Stimulated activated CD8-positive, alpha-beta memory T cell treated with anti-CD3 and anti-CD28 coated beads, Interleukin-4, amount 100 ng/mL, for 24 hours (primary cell): ENCODE results near the gene RALGDS.
"Not testable (repeated sequence)": the region's sequence is repeated elsewhere in the genome, so short reads cannot be mapped to it uniquely, and the experiment has no call there.

ENCODE experiments used
- DNase-seq: peaks from one replicate; pipeline ENCODE4 v3.0.0-alpha.2; 2020; ENCODE audit warnings: low read depth

The RALGDS gene

DNA sequence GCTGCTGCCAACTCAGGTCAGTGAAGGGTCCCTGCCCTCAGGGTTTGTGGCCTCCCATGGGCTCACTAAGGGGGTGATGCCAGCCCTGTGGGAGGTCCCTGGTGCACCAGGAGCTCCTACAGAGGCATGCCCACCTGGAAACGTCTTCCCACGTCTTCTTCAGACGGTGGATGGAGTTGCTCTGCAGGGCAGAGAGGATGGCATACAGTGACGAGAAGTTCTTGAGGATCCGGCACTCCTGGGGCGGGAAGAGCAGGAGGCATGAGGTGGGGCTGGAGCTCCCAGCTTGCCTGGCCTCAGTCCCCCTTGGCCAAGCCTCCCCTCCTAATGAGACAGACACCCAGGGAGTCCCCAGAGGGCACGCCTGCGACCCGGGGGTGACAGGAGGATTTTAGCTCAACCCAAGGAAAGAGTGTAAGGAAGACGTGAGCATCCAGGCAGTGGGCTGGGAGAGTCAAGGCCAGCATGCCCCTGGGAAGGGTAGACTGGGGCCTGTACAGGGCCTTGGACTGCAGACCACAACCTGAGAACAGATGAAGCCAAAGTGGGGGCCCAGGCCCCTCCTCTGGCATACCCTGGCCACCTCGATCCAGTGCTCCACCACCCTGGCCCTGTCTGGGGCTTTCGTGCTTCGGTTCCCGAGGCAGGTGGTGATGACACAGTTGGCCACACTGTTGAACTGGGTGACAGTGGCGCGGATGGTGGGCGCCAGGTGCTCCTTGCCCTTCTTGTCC is 14.4 kb downstream of the RALGDS start:
- DNase-seq, result no peak

DNA sequence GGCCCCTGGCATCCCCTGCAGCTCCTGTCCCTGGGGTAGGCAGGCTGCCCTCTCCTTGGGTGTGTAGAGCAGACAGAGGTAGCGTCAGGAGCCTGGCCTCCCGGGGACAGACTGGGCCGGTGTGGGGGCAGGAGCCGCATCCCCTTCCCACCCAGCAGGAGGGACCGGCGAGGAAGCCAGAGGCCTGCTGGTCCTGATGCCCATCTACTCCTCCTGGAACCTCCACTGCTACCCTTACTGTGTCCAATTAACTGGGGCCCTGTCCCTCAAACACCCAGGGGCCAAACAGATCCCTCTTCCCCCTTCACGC is 15.6 kb downstream of the RALGDS start:
- no peak for DNase-seq

DNA sequence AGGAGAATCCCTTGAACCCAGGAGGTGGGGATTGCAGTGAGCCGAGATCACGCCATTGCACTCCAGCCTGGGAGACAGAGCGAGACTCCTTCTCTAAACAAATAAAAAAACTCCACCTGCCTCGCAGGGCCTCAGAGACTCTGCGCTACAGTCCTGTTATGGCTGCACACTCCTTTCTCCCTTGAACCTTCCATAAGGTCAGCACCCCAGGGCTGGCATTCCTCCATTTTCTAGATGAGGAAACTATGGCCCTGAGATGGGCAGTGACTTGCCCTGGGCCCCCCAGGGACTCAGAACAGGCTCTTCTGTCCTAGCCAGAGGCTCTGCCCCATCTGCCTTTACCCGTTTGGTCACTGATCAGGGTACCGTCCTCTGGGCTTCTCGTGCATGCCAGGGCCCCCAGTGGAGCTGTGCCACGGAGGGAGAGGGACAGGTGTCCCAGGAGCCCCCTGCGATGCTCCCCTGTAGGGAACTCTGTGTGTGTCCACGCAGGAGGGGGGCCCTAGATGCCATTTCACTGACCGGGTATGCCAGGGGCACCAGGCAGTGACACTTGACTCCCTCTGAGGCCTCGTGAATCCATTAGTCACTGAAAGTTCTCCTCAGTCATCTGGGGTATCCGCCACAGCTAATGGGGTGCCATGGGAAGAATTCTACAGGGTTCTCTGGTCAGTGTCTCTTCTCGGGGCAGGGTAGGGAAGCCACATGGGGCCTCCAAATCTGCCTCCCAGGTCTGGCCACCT is 16.2 kb downstream of the RALGDS start:
- DNase-seq, result no peak

DNA sequence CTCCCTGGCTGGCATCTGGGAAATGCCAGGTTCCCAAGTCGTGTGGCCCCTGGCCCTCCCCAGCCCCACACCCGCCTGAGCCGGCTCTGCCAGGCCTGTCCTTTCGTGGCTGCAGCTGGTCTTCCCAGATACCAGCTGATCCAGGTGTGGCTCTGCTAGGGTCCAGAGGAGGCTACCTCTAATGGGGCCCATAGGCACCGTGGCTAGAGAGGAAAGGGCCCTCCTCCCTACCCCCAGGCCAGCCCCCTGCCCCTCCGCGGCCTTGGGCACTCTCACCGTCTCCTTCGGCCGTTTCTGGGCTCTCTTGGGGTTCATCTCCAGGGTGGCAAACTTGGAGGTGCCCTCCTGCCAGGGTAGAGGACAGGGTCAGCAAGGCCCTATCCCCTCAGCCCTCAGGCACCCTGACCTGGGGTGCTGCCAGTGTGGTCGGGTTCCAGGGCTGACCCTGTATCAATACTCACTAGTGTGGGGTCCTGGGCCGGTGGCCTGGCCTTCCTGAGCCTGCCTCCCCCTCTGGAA is 17.0 kb downstream of the RALGDS start:
- no peak for DNase-seq

DNA sequence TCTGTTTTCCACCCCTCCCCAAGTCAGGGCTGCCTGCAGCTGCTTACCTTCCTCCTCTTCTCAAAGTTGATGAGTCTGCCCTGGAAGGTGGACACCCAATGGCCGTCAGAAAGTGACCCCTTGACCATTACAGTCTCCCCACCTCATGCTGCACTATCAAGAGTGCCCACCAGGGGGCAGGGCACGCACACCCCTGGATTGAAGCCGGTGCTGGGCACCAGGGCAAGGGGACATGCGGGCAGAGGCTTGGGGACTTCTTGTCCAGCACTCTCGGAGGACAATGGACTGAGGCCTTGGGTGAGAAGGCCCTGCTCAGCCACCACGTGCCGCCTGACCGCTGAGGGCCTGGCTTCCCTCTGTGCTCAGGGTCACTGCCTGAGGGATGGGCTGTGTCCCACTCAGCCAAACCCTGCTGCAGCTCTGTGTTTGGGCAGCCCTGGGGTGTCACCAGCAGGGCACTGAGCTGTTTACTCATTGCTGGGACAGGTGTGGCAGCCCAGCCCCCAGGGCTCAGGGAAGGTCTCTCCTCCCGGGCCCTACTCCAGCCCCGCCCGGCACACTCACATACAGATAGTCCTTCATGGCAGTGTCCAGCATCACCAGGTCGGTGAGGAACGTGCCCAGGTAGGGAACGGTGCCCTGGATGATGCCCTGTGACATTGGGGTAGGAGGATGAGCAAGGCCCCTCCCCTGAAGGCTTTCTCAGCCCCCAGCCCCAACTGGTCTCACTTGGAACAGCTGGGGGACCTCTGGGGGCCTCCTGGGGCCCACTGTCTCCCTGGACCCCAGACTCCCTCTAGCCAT is 17.7 kb downstream of the RALGDS start:
- peak; percentile 33 for DNase-seq

DNA sequence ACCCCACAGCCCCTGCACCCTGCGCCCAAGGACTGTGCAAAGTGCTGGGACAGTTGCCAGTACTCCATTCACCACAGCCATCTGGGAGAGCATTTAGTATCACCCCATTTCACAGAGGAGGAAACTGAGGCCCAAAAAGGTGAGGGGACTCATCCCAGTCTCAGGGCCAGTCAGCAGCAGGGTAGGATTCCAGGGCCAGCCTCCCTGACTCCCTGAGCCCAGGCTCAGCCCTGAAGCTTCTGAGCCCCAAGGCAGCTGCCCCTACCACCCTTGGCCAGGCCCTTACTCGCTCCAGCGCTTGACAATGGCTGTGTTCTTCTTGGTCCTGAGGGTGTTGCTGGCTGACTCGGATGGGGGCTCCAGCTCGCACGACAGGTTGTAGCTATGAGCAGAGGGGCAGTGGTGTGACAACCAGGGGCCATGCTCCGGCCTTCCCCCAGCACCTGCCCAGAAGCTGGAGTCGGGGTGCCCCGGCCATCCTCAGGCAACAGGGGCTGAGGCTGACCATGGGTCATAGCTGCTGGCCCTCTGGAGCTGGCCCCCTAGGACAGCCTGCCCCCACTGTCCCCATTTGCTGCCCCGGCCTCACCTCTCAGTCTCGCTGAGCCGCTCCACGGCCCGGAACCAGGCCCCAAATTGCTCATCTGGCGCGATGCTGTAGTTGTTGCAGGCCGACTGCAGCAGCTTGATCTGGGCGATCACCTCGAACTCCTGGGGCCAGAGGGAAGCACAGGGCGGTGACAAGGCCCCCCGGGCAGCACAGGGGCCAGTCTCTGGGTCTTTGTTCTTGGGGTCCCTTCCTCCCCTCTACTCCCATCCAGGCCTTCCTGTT is 18.6 kb downstream of the RALGDS start:
- no peak for DNase-seq

DNA sequence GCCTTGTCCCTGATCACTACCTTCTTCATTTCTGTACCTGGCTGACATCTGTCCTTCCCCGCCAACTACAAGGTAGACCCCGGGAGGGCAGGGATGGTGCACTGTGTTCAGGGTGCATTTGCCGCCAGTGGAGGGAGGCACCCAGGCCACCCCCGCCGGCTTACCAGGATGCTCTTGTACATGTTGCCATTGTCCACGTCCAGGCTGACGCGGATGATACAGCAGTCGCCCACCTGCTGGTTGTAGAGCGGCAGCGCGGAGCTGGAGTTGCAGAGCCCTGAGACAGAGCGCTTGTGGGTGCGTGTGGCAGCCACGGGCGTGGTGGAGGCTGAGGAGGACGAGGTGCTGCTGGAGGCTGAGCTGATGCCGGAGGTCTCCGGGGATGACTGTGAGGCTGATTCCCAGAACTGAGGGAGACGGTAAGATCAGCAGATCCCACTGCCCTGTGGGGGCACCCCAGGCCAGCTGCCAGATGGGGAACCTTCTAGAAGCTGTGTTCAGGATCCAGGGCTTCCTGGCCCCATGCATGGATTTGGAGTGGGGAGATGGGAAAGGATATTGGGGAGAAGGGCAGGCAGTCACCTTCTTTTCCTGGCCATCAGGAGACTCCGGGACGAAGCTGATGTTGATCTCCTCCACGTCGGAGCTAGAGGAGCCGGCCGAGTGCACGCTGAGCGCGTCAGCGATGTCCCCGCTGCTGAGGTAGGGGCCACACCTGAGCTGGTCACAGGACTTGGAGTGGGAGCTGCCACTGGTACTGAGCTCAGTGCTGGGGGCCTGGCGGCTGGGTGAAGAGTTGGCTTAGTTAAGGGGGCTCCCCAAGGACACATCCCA is 19.5 kb downstream of the RALGDS start:
- DNase-seq, result no peak

DNA sequence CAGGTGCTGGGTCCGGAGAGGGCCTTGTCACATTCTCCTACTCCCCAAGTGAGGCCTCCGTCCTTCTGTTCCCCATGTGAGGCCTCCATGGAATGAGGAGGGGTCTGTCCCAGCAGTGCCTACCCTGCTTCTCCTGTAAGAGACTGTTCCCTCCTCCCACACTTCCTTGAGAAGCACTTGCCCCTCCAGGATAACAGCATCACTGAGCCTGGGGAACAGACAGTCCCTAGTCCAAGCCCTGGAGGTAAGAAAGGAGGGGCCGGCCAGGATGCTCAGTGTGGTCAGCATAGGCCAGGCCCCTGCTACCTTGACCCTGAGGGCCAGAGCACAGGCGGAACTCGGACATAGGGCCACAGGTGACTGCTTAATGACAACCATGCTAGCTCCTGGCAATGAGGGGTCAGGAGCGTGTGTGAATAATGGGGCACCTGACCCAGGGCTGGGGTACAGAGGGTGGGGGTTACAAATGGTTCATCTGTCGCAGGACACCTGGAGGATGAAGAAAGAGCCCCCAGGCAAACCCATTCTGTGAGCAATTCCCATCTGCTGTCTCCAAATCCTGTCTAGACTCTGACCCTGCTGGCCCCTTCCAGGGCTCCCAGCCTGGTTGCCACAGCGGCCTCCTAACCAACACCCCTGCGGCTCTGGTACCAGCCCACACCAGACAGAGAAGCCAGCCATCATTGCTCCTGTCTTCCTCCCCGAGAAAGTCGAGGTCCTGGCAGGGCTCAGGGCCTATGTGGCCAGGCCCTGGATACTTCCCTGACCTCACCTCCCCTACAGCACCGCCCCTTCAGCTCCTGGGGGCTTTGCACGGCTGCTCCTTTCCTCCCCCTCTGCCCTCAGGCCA is 20.3 kb downstream of the RALGDS start:
- no peak for DNase-seq

DNA sequence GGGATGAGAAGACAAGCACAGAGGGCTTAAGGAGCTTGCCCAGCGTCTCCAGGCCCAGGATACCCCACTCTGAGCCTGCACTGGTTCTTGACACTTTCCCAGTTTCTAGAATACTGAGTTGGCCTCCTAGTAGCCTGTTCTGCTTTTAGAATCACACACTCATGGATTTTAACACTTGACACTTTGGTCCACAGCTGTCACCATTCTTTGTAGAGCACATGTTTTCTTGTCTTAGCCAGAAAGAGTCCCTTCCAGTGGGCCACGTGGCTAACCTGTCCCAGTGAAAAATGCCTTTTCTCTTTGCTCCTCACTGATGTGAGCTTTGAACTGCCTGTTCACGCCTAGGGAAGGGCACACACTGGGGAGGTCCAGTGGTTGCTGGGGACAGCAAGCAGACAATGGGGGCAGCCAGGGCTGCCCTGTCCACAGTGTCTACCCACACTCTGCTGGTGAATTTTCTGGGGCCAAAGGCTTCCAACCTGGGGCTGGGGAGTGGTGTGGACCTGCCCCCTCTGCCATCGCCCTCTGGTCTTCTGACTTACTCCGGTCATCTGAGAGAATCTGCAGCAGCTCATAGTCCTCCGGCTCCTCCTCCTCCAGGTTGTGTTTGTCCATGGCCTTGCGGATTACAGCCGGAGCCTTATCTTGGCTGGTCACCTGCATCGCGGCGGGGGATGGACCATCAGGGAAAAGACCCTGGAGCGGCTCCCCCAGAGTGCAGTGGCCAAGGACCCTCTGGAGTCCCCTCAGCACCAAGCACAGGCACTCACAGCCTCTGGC is 21.1 kb downstream of the RALGDS start:
- no peak for DNase-seq

DNA sequence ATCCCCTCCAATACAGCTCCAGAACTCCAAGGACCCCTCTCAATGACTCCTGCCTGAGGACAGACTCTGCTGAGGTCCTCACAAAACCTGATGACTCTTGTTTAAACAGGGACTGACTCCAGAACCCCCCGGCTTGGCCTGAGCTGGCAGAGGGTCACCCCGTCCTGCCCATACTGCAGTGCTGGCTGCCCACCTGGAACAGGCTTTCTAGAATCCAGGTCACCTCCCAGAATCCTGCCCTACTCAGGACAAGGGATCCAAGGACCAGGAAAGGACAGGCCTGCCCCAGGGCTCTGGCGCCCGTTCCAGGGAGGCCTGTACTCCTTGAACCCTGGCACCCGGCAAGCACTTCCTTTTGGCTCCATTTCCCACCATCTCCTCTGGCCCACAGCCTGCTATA is 22.2 kb downstream of the RALGDS start:
- DNase-seq, result no peak

DNA sequence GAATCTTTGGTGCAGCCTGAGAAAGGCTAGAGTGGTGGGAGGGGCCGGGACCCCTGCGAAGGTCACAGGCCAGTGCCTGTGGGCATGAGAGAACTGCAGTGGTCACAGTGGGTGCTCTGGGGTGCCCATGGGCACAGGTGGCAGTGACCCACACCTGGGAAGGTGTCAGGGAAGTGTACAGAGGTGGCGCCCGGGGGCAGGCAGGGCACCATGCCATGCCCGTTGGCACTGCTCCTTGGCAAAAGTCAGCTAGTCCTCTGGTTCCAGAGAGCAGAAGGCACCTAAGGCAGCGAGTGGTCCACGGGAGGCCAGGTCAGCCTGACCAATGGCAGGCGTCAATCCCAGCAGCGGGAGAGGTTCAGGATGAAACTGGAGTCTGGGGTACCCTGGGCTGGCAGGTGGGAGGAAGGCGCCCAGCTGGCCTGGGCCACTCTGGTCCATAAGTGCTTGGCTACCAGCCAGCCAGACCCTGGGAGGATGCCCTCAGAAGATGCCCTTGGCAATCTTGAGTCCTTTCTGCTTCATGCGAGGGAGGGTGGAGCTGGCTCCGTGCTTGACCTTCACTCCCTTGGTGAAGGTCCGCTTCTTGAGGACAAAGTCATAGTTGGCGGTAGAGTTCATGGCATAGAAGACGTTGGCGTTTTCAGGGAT is 22.8 kb downstream of the RALGDS start:
- DNase-seq, result no peak

DNA sequence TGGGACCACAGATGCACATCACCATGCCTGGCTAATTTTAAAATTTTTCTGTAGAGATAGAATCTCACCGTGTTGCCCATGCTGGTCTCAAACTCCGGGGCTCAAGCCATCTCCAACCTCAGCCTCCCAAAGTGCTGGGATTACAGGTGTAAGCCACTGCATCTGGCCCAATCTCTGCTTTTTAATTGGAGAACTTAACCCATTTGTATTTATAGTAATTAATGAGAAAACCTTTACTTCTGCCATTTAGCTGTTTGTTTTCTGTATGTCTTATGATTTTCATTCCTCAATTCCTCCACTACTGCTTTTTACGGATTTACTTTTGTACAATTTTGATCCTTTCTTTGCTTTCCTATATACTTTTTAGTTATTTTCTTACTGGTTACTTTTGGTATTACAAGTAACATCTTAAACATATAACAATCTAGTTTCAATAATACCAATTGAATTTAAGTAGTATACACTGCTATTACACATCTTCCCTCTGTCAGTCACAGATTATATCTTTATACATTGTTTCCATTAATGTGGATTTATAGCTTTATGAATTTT is 26.1 kb downstream of the RALGDS start:
- no peak for DNase-seq

DNA sequence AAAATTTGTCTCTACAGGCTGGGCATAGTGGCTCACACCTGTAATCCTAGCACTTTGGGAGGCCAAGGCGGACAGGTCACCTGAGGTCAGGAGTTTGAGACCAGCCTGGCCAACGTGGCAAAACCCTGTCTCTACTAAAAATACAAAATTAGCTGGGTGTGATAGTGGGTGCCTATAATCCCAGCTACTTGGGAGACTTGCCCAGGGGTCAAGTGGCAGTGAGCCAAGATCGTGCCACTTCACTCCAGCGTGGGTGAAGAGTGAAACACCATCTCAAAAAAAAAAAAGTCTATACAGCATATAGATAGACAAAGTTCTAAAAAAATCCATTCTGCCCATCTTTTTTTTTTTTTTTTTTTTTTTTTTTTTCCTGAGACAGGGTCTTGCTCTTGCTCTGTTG is 26.7 kb downstream of the RALGDS start:
- not testable (repeated sequence) for DNase-seq

DNA sequence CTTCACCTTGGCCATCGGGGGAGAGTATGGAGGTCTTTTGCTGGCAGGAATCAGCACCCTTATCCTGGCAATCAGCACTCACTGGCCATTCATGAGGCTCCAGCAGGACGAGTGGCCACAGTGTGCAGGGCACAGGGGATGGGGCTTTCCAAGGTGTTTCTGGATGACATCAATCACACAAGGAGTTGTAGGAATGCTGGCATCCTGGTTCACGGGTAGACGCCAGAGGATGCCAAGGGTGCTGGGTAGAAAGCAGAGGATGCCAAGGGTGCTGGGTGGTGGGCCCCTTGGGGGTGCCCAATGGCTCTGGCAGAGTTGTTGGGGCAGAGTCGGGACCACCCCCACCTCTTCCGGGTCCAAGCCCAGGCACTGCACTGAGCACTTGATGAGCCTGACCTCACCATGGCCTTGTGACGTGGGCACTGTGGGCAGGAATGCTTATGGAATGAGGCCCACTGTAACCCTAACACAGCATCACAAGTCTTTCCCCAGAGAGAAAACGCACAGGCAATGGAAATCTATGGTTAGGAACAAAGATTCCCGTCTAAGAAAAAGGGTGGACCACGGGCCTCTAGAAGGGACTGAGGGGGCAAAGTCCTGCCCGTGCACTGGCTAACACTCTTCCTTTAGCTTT is 30.2 kb downstream of the RALGDS start:
- no peak for DNase-seq

DNA sequence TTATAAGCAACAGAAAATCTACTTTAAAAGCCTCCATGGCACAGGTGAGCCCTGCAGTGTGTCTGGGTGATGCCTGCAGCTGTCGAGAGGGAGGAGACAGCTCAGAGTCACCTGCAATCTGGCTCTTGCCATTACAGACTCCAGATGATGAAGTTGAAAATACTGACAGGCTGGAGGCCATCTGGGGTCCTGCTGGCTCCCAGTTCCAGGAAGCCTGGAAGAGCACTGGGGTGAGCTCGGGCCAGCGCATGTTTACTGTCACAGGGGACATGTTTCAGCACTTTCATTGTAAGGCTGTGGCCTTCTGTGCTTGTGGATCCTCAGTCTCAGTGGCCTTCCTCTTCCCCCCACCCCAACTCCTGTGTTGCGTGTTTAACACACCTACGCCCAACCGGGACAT is 30.9 kb downstream of the RALGDS start:
- DNase-seq, result no peak

DNA sequence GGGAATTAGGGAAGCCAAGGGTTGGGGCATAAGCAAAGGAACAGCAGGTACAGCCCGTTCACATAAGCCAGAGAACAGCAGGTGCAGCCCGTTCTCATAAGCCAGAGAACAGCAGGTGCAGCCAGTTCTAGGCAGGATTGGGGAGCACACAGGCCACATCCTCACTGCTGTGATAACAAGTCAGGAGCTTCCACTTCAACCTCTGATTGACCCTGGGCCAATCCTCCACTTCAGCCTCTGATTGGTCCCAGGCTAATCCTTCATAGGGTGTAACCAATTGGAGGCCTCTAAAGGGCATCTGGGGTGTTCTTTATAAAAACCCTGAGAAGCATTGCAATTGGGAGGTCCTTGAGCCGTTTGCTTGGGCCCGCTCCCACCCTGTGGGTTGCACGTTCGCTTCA is 31.8 kb downstream of the RALGDS start:
- DNase-seq, result no peak

DNA sequence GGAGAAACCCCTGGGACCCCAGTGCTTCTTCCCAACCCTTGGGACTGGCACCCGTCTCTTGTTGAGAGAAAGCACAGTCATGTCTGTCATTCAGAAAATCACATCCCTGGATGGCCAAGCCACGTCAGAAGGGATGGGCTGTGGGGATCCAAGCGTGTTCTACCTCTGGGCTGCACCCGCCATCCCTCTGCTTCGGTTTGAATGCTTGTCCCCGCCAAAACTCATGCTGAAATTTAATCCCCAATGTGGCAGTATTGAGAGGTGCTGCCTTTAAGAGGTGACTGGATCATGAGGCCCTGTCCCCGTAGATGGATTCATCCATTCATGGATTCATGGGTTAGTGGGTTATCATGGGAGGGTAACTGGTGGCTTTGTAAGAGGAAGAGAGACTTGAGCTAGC is 32.3 kb downstream of the RALGDS start:
- DNase-seq, result no peak

DNA sequence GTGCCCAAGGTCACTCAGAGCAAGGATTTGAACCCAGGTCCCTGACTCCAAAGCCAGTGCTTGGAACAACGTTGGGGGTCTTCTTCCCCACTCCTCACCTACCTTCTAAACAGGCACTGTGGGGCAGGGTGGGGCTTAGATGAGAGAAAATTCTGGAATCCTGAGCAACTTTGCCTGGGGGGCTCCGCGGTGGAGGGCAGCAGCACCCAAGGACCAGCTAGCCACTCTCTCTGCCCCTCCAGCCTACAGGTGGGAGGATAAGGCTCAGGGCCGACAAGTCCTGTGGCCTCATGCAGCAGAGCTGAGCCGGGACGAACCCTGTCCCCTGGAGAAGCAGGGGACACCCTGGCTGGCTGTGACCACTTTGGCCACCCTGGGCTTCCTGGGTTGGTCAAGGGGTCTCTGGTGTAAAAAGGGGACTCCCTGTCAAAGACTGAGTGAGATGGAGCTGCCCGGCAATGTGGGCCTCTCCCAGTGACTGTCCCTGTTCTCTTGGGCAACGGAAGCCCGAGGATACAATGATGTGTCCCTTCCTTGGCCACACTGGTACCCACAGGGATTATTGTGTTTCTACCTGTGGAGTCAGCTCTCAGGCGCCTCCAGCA is 32.8 kb downstream of the RALGDS start:
- DNase-seq, result no peak
